Keratinocyte (primary cell): ENCODE results near the gene CTPS2. TPM values are rescaled to one million over a fixed set of nuclear protein-coding genes. Genes with fewer than 3 reads are reported as not detected.

Experiments
- DNase-seq: peaks from one replicate; pipeline ENCODE4 v3.0.0-alpha.2; 2011; ENCODE audit warnings: low read depth, missing footprints, low spot score
- FAIRE-seq: peaks from 2 replicates; lab custom pipeline; 2011; peaks lifted over from hg19 to GRCh38; lab: Jason Lieb, UNC
- H2AFZ ChIP-seq: 2 replicates; pipeline ENCODE4 v1.6.0; 2012; ENCODE audit warnings: low read length, control low read depth, inconsistent platforms; ENCODE audit not compliant: control insufficient read depth
- H3K27ac ChIP-seq: 2 replicates; pipeline ENCODE4 v1.5.1; 2011; ENCODE audit warnings: low read length; ENCODE audit not compliant: control insufficient read depth, insufficient read depth
- H3K27me3 ChIP-seq: 3 replicates; pipeline ENCODE4 v1.6.0; 2011; ENCODE audit warnings: low read length; ENCODE audit not compliant: control insufficient read depth, insufficient read depth; ENCODE audit errors: extremely low read depth
- H3K36me3 ChIP-seq, 2 experiments: 2 replicates in 1 of 2; 3 replicates in 1 of 2; pipeline ENCODE4 v1.5.1; 2011; ENCODE audit warnings: low read length in 2 of 2, mild to moderate bottlenecking in 1 of 2; ENCODE audit not compliant: control insufficient read depth in 2 of 2, insufficient read depth in 2 of 2; ENCODE audit errors: extremely low read depth in 1 of 2
- H3K4me1 ChIP-seq: 3 replicates; pipeline ENCODE4 v1.5.1; 2011; ENCODE audit warnings: low read length; ENCODE audit not compliant: control insufficient read depth, insufficient read depth; ENCODE audit errors: extremely low read depth
- H3K4me2 ChIP-seq: 3 replicates; pipeline ENCODE4 v1.6.0; 2011; ENCODE audit warnings: low read depth, low read length; ENCODE audit not compliant: control insufficient read depth, insufficient read depth; ENCODE audit errors: extremely low read depth
- H3K4me3 ChIP-seq, 3 experiments: fragments of 200-600 bp in 1 of 3; sonication (generic) in 1 of 3; 2 replicates in 2 of 3; 3 replicates in 1 of 3; pipeline ENCODE4 v1.5.1; 2011 to 2016; ENCODE audit warnings: low read length in 3 of 3, mild to moderate bottlenecking in 3 of 3, control low read depth in 2 of 3, inconsistent platforms in 1 of 3, low read depth in 1 of 3, mixed read lengths in 1 of 3, mixed run types in 1 of 3, moderate library complexity in 1 of 3; ENCODE audit not compliant: control insufficient read depth in 2 of 3, insufficient read depth in 2 of 3; ENCODE audit errors: extremely low read depth in 1 of 3
- H3K79me2 ChIP-seq: 2 replicates; pipeline ENCODE4 v1.6.0; 2012; ENCODE audit warnings: low read length; ENCODE audit not compliant: control insufficient read depth, insufficient read depth
- H3K9ac ChIP-seq: 3 replicates; pipeline ENCODE4 v1.6.0; 2011; ENCODE audit warnings: low read length; ENCODE audit not compliant: control insufficient read depth, insufficient read depth; ENCODE audit errors: extremely low read depth
- H3K9me1 ChIP-seq: 3 replicates; pipeline ENCODE4 v1.6.0; 2011; ENCODE audit warnings: low read length; ENCODE audit not compliant: control insufficient read depth, insufficient read depth; ENCODE audit errors: extremely low read depth
- H3K9me3 ChIP-seq: 2 replicates; pipeline ENCODE4 v1.5.1; 2012; ENCODE audit warnings: low read depth, low read length; ENCODE audit not compliant: control insufficient read depth
- H4K20me1 ChIP-seq: 3 replicates; pipeline ENCODE4 v1.6.0; 2011; ENCODE audit warnings: low read length; ENCODE audit not compliant: control insufficient read depth, insufficient read depth; ENCODE audit errors: extremely low read depth
- CTCF ChIP-seq, 3 experiments: IDR thresholded peaks in 1 of 3; conservative IDR thresholded peaks in 1 of 3; optimal IDR thresholded peaks in 1 of 3; 2 replicates in 2 of 3; 3 replicates in 1 of 3; pipeline versions ENCODE3 to v1.5.1; 2011; ENCODE audit warnings: low read length in 3 of 3, mild to moderate bottlenecking in 3 of 3, moderate library complexity in 2 of 3, control low read depth in 1 of 3, inconsistent platforms in 1 of 3; ENCODE audit not compliant: insufficient read depth in 2 of 3; ENCODE audit errors: extremely low read depth in 1 of 3
- EZH2 ChIP-seq: IDR thresholded peaks from one replicate; pipeline ENCODE4 v1.6.1; 2012; ENCODE audit warnings: inconsistent platforms, mild to moderate bottlenecking, low read length, moderate library complexity
- dilution Hi-C: fragments of 300-500 bp; cut with MboI; formaldehyde crosslinking; loops from one replicate; pipeline ENCODE4 v1.7.0; 2020; ENCODE audit warnings: low sequenced_read_pairs; ENCODE audit not compliant: extremely low pct_ligation_motif_present
- polyA plus RNA-seq, 5 experiments: library from polyadenylated mRNA; depleted of rRNA in 3 of 5; stranded (reverse) in 3 of 5; stranded (forward) in 1 of 5; unstranded in 1 of 5; fragments of >200 nt; gene quantifications; 1 replicate in 1 of 5; 2 replicates in 3 of 5; 3 replicates in 1 of 5; pipeline versions ENCODE4 v1.2.1 to v1.2.3, GENCODE V29; 2011 to 2012; ENCODE audit warnings: missing spikeins in 2 of 5, low read depth in 1 of 5, low replicate concordance in 1 of 5

The CTPS2 gene
- polyA plus RNA-seq, 1 donor (not counting 4 experiments of a cell fraction or from before 2014, with no cell fraction given): 12.3 TPM

- no peak overlapping the region for H2AFZ ChIP-seq
- H3K9ac ChIP-seq: no peak overlapping the region
- H3K9me3 ChIP-seq: no peaks in the 10 kb centered on the region
- no peak for DNase-seq
- TF ChIP-seq EZH2 (no peak), CTCF (optimal IDR thresholded peaks at IDR 0.05 in 1 of 3, IDR thresholded peaks at IDR 0.05 in 1 of 3, conservative IDR thresholded peaks at IDR 0.05 in 1 of 3; ENCODE audit: extremely low read depth in 1 of 3, insufficient read depth in 2 of 3, low read length in 3 of 3) (no peak)
- H3K36me3 ChIP-seq: no peaks in the 10 kb centered on the region
- no peaks in the 10 kb centered on the region for H3K79me2 ChIP-seq
- H3K4me2 ChIP-seq: no peak overlapping the region
- no peak overlapping the region for H3K4me3 ChIP-seq
- H3K4me1 ChIP-seq: no peaks in the 10 kb centered on the region
- dilution Hi-C loops: no loop called here
- no peaks in the 10 kb centered on the region for H3K9me1 ChIP-seq
- no peak overlapping the region for H3K27ac ChIP-seq
- FAIRE-seq: no peak
- H3K27me3 ChIP-seq: no peaks in the 10 kb centered on the region
- H4K20me1 ChIP-seq: no peaks in the 10 kb centered on the region
These were observed 144.8 kb downstream of the CTPS2 start for GRCh38 chrX:16567681-16568080.

GRCh38 chrX:16566571-16566970 is 145.9 kb downstream of the CTPS2 start:
- no peak overlapping the region for H2AFZ ChIP-seq
- H3K4me3 ChIP-seq: no peak overlapping the region
- H3K9me1 ChIP-seq: no peaks in the 10 kb centered on the region
- dilution Hi-C loops: no loop called here
- H3K36me3 ChIP-seq: no peaks in the 10 kb centered on the region
- no peaks in the 10 kb centered on the region for H3K4me1 ChIP-seq
- no peak for DNase-seq
- no peak overlapping the region for H3K4me2 ChIP-seq
- no peak overlapping the region for H3K9ac ChIP-seq
- no peaks in the 10 kb centered on the region for H3K79me2 ChIP-seq
- H3K27me3 ChIP-seq: no peaks in the 10 kb centered on the region
- no peaks in the 10 kb centered on the region for H3K9me3 ChIP-seq
- H4K20me1 ChIP-seq: no peaks in the 10 kb centered on the region
- no peak for FAIRE-seq
- TF ChIP-seq EZH2 (no peak), CTCF (optimal IDR thresholded peaks at IDR 0.05 in 1 of 3, IDR thresholded peaks at IDR 0.05 in 1 of 3, conservative IDR thresholded peaks at IDR 0.05 in 1 of 3; ENCODE audit: extremely low read depth in 1 of 3, insufficient read depth in 2 of 3, low read length in 3 of 3) (no peak)
- H3K27ac ChIP-seq: no peak overlapping the region
